ENCODE measurements around the gene DCAF12. TPM values are rescaled to one million over a fixed set of nuclear protein-coding genes. Genes with fewer than 3 reads are reported as not detected.

The DCAF12 gene
- total RNA-seq, 1 experiment from 2014 or later: 33.0 TPM

GRCh38 chr9:34087370-34087769, 39.1 kb downstream of the DCAF12 start:
- no peak overlapping the region for H3K27ac Mint-ChIP-seq (ENCODE audit: unreplicated experiment)

GRCh38 chr9:34086864-34087263, 39.6 kb downstream of the DCAF12 start:
- Mint-ChIP-seq H3K27me3 (ENCODE audit: insufficient read depth, unreplicated experiment) (no peaks in the 10 kb centered on the region), H3K9me3 (ENCODE audit: unreplicated experiment) (no peaks in the 10 kb centered on the region), H3K36me3 (ENCODE audit: insufficient read depth, unreplicated experiment) (peaks cover 33% of the 10 kb centered on the region), H3K27ac (ENCODE audit: unreplicated experiment) (no peak overlapping the region), H3K4me3 (ENCODE audit: unreplicated experiment) (no peak overlapping the region), H3K4me1 (ENCODE audit: low read depth, unreplicated experiment) (no peaks in the 10 kb centered on the region)
- Histone ChIP-seq H3K27me3 (replicated peaks; ENCODE audit: control insufficient read depth, insufficient read depth, low read length) (no peaks in the 10 kb centered on the region), H3K4me3 (ENCODE audit: low read depth, low read length) (no peak overlapping the region), H3K36me3 (ENCODE audit: control insufficient read depth, insufficient read depth, low read length) (peaks cover 1% of the 10 kb centered on the region), H3K4me1 (no peaks in the 10 kb centered on the region), H3K9me3 (no peaks in the 10 kb centered on the region)
- POLR2A ChIA-PET: no interaction called here
- CTCF ChIA-PET: no interaction called here
- no TSS peak for BruUV-seq (replicated peaks)
- intact Hi-C loops (cut with micrococcal nuclease; ENCODE audit: unreplicated experiment): no loop called here
- no peak for DNase-seq
- no peak for TF ChIP-seq CTCF (IDR thresholded peaks at IDR 0.05; ENCODE audit: insufficient read depth in 1 of 2, low read depth in 1 of 2, low read length in 1 of 2, severe bottlenecking in 1 of 2, unreplicated experiment in 1 of 2)

More at GRCh38 chr9:34087370-34087769, 39.1 kb downstream of the DCAF12 start:
- no peak for TF ChIP-seq CTCF (IDR thresholded peaks at IDR 0.05; ENCODE audit: insufficient read depth in 1 of 2, low read depth in 1 of 2, low read length in 1 of 2, severe bottlenecking in 1 of 2, unreplicated experiment in 1 of 2)
- peaks cover 38% of the 10 kb centered on the region for H3K36me3 Mint-ChIP-seq (ENCODE audit: insufficient read depth, unreplicated experiment)
- no peaks in the 10 kb centered on the region for H3K27me3 ChIP-seq (replicated peaks; ENCODE audit: control insufficient read depth, insufficient read depth, low read length)
- no peaks in the 10 kb centered on the region for H3K4me1 Mint-ChIP-seq (ENCODE audit: low read depth, unreplicated experiment)
- no peak overlapping the region for H3K4me3 Mint-ChIP-seq (ENCODE audit: unreplicated experiment)
- no peaks in the 10 kb centered on the region for H3K4me1 ChIP-seq
- no peaks in the 10 kb centered on the region for H3K9me3 Mint-ChIP-seq (ENCODE audit: unreplicated experiment)
- intact Hi-C loops (cut with micrococcal nuclease; ENCODE audit: unreplicated experiment): no loop called here
- no TSS peak for BruUV-seq (replicated peaks)
- H3K27me3 Mint-ChIP-seq (ENCODE audit: insufficient read depth, unreplicated experiment): no peaks in the 10 kb centered on the region
- peaks cover 1% of the 10 kb centered on the region for H3K36me3 ChIP-seq (ENCODE audit: control insufficient read depth, insufficient read depth, low read length)
- CTCF ChIA-PET: interaction anchor here (0.6 to 0.9 kb wide), 2 partner anchors 15 to 77 kb away, joined by 3 to 5 read pairs; no protein-coding TSS in a partner anchor
- H3K9me3 ChIP-seq: no peaks in the 10 kb centered on the region
- POLR2A ChIA-PET: no interaction called here
- no peak overlapping the region for H3K4me3 ChIP-seq (ENCODE audit: low read depth, low read length)
- peak in 1 of 2 experiments; percentile 13 for DNase-seq

GRCh38 chr9:34085581-34086500, 40.7 kb downstream of the DCAF12 start:
- BruUV-seq (replicated peaks): no TSS peak
- CTCF ChIA-PET: no interaction called here
- Mint-ChIP-seq H3K27ac (ENCODE audit: unreplicated experiment) (no peak overlapping the region), H3K9me3 (ENCODE audit: unreplicated experiment) (no peaks in the 10 kb centered on the region), H3K4me1 (ENCODE audit: low read depth, unreplicated experiment) (no peaks in the 10 kb centered on the region), H3K27me3 (ENCODE audit: insufficient read depth, unreplicated experiment) (no peaks in the 10 kb centered on the region), H3K4me3 (ENCODE audit: unreplicated experiment) (no peak overlapping the region), H3K36me3 (ENCODE audit: insufficient read depth, unreplicated experiment) (peaks cover 30% of the 10 kb centered on the region)
- DNase-seq: no peak
- intact Hi-C loops (cut with micrococcal nuclease; ENCODE audit: unreplicated experiment): no loop called here
- POLR2A ChIA-PET: interaction anchor here (0.7 kb wide), 1 partner anchor 12 kb away, joined by 3 read pairs; no protein-coding TSS in a partner anchor
- TF ChIP-seq CTCF (IDR thresholded peaks at IDR 0.05; ENCODE audit: insufficient read depth in 1 of 2, low read depth in 1 of 2, low read length in 1 of 2, severe bottlenecking in 1 of 2, unreplicated experiment in 1 of 2): no peak
- no peak overlapping the region for H3K4me3 ChIP-seq (ENCODE audit: low read depth, low read length)
- H3K27me3 ChIP-seq (replicated peaks; ENCODE audit: control insufficient read depth, insufficient read depth, low read length): no peaks in the 10 kb centered on the region
- no peaks in the 10 kb centered on the region for H3K9me3 ChIP-seq
- no peaks in the 10 kb centered on the region for H3K4me1 ChIP-seq
- H3K36me3 ChIP-seq (ENCODE audit: control insufficient read depth, insufficient read depth, low read length): peaks cover 1% of the 10 kb centered on the region
